Activated CD4-positive, alpha-beta T cell treated with anti-CD3 and anti-CD28 coated beads, Interleukin-2, amount 50 U/mL, for 48 hours (primary cell): ENCODE data around the gene GTF2A1.

Experiments
- DNase-seq, 2 experiments: peaks; one replicate each; pipeline ENCODE4 v3.0.0-alpha.2; 2020

GTF2A1 gene

GRCh38 chr14:81172881-81173280, 47.9 kb downstream of the GTF2A1 start:
- no peak for DNase-seq

DNA sequence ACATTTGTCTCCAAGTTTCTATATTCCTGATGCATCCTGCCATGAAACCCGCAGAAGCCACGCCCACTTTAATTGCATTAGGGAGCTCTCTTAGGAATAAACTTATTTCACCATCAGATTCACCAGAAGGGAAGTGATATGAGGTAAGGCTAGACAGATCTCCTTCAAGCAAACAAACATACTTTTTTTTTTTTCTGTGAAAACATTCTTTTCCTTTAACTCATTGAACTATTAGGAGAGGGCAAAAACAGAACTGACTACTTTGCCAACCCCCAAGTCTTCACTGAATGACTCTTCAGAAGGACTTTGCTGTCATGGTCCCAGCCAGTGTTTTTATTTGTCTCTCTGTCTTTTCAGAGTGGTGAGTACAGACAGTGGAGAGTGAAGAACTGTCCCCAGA, 48.4 kb downstream of the GTF2A1 start:
- no peak for DNase-seq

GRCh38 chr14:81170829-81171195, 49.9 kb downstream of the GTF2A1 start:
- DNase-seq = no peak

DNA sequence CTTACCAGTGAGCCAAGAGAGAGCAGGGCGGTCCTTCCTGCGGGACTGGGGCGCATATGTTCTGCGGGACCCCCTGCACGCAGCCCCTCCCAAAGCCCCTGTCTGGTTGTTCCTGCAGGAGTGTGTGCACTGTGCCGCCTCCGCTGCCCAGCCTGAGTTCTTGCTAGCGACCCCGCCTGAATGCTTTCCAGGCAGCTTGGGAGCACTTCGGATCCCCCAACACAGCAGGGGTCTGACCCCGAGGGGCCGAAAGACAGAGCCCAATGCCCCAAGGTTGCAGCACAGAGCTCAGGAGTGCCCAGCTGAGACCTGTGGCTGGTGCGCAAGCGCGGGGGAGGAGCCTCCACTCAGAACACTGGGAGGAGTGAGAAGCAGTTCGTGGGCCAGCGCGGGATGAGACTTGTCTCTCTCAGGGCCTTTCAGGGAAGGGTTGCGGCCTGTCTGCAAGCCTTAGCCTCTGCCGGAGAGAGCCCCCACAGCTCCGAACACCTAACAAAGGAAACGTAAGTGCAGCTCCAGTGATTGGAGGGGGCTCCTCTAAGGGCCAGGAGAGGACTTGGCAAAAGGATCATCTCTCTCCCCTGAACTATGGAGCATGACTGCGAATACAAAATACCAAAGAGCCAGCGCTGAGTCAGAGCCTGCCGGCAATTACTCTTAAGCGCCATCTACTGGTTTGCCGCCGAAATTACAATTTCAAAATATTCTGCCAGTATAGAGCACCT, 50.5 kb downstream of the GTF2A1 start:
- DNase-seq = peak; percentile 88 to 92

GRCh38 chr14:81169711-81170103, 51.1 kb downstream of the GTF2A1 start:
- peak in 1 of 2 experiments; percentile 14 for DNase-seq

DNA sequence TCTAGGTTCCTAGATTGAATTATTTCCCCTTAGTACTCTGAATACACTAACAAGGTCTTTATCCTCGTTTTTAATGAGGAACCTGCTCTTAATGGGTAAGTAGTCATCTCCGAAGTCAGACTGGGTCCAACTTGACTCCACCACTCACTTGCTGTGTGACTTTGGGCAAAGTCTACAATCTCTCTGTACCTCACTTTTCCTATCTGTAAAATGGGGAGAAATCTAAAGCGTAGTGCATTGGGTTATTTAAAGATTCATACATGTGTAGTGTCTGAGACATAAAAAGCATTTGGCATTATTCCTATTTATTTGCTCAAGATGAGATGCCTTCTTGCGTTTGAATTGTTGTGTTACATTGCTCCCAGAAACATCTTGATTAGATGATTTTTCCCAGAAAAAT, 51.5 kb downstream of the GTF2A1 start:
- no peak for DNase-seq

- DNase-seq = no peak
Measured at GRCh38 chr14:81166121-81166520, 54.6 kb downstream of the GTF2A1 start.

DNA sequence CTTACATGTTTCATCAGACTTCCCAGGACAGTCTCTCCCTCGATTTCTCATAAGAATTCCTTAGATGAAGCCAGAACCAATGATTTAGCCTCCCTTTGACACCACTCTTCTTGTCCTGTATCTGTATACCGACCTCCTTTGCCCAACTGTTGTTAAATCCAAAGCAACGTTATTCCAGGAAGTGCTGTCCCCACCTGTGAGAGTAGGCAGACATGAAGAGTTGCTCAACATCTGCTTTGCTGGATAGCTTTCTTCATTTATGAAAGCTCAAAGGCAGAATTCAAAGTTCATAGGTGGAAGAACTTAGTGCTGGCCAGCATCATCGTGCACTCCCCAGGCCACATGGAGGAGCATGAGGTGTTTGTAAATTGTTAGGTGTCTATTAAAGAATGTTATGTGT, 55.6 kb downstream of the GTF2A1 start:
- no peak for DNase-seq

- peak; percentile 64 to 79 for DNase-seq
Measured at GRCh38 chr14:81164167-81164774, 56.5 kb downstream of the GTF2A1 start.

DNA sequence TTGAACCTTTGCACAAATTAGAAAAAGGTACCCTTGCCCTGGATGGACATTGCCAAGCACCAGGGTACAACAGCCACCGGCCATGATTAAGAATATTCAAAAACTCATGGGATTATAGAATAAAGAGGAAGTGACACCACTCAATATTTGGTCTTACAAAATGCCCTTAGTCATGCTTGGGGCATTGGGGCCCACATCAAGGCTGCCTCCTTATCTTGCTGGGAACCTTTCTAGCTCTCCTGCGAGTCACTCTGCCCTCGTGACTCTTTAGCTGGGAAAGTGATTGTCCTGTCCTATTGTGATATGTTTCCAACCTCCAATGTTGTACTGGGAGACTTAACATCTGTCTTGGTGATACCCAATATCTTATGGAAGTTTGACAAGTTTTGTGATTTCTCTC, 57.8 kb downstream of the GTF2A1 start:
- DNase-seq = no peak

DNA sequence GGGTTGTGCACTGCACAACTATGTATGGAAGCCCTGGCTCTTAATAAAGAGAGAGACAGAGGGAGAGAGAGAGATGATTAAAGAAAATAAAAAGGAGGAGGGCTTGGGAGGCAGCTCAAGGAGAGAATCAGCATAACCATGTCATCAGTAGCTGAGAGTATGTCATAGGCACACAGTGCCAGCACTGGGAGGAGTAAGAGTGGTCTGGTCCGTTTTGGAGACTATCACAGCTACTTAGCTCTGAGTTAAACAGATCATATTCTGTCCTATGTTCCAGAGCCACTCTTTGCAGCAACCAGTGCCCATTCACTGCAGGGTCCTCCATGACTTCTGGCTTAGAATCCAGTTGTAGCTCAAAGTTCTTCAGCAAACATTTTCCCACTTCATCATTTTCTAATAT, 59.0 kb downstream of the GTF2A1 start:
- no peak for DNase-seq

- DNase-seq = no peak
Measured at GRCh38 chr14:81161088-81161487, 59.7 kb downstream of the GTF2A1 start.

DNA sequence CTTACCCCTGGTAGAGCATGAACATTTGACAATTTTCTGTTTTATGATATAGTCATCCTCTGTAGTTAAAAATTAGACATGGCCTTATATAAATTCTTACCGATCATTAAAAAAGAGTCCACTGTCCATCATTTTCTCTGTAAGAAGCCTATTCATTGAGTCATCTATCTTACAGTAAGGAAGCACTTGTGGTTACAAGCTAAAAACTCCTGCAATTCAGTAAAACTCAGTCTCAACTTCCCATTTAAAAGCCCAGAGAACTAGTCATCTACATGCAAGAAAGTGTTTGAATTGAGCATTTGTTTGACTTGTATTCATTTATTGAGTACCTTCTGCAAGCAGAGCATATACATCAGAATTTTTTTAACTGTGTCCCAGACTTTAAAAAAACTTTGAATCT, 63.3 kb downstream of the GTF2A1 start:
- no peak for DNase-seq

DNA sequence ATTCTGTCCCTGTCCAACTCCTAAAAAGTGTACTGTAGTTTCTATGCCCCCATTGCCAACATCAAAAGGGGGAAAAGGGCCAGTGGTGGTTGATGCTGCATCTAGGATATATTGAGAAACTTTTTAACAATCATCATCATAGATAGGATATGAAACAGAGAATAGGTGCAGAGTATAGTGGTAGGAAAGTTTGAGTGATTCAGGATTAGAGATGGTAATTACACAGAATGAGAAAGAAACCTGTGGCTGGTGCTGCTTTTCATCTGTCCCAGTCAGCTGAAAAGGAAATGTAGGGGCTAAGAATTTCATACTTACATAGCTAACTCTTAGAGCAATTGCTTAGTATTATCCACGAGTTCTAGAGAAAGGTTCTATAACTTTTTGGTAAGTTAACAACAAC, 67.6 kb downstream of the GTF2A1 start:
- DNase-seq = no peak

GRCh38 chr14:81148635-81149034, 72.1 kb downstream of the GTF2A1 start:
- no peak for DNase-seq

DNA sequence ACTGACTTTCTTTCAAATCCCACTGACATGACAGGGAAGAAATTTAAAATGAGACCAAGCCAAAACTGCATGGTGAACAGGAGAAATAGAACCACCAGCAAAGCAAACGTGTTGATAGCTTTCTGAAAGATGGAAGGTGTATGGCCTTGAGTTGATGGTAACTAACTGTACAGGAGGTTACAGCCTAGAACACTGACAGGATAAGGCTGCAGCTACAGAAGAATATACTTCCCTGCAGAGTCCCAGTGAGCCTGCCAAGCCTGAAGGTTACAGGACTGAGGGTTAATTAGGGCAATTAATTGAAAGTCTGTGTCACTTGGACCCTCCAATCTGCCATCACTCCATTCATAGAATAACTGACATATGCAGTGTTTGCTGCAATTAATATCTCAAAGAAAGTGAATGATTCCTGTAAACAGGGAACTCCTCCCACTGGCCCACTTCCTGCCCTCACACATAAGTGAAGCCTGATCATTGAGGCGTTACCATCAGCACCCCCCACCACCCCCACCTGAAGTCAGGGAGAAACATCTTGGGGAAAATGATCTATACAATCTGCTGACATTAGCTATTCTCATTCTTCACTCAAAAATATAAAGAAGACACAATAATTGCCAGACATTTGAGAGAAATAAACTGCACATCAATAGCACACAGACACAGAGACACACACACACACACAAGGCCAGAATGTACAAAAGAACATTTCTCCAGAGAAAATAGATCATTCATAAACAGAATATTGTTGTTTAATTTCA, 73.4 kb downstream of the GTF2A1 start:
- DNase-seq = no peak

DNA sequence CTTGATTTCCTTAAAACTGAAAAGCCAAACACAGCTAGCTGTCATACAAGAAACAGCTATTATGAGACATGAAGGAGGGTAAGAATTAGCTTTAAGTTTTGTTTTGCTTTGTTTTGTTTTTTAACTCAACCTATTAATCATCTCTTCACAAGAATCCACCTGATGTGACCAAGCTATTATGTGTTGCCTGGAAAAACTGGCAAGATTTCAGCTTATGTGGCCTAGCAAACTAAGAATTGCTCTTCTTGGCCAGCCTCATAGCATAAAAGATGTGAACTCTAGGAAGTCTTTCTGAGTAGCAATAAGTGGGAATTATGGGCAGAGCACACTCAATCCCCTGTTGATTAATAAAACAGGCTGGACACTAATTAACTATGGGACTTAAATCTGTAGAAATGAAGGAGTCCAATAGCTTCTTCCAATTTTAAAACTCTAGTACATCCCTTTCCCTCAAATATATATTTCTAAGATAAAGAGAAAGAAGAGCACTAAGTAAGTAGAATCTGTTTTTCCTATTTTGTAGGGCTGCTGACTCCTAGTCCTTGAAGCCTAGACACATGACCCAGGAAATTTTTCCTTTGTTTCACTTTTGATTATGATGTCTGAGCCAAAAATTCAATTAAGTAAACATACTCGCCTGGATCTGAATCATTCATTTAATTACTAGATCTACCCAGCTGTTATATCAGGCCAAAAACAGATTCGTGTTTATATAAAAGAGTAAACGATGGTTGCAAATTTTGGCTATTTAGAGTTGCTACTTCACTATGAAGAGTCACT, 75.7 kb downstream of the GTF2A1 start:
- no peak for DNase-seq

DNA sequence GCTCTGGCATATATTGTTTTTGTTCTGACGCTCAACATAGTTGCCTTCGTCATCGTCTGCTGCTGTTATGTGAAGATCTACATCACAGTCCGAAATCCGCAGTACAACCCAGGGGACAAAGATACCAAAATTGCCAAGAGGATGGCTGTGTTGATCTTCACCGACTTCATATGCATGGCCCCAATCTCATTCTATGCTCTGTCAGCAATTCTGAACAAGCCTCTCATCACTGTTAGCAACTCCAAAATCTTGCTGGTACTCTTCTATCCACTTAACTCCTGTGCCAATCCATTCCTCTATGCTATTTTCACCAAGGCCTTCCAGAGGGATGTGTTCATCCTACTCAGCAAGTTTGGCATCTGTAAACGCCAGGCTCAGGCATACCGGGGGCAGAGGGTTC, 77.0 kb downstream of the GTF2A1 start:
- no peak for DNase-seq

DNA sequence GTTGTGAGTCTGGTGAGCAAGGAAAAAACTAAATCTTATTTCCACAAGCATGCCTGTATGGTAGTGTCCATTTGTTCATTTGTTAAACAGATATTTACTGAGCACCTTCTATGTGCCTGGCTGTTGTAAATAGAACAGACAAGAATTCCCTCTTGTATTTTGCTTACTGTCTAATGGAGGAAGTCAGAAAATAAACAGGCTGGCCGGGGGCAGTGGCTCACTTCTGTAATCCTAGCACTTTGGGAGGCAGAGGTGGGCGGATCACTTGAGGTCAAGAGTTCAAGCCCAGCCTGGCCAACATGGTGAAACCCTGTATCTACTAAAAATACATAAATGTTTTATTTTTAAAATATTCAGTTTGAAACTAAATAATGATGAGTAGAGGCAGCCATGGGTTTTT, 79.3 kb downstream of the GTF2A1 start:
- no peak for DNase-seq

GRCh38 chr14:81138429-81138828, 82.3 kb downstream of the GTF2A1 start:
- no peak for DNase-seq

- DNase-seq = no peak
Measured at GRCh38 chr14:81137316-81137715, 83.4 kb downstream of the GTF2A1 start.

- no peak for DNase-seq
Measured at GRCh38 chr14:81133400-81133799, 87.4 kb downstream of the GTF2A1 start.

DNA sequence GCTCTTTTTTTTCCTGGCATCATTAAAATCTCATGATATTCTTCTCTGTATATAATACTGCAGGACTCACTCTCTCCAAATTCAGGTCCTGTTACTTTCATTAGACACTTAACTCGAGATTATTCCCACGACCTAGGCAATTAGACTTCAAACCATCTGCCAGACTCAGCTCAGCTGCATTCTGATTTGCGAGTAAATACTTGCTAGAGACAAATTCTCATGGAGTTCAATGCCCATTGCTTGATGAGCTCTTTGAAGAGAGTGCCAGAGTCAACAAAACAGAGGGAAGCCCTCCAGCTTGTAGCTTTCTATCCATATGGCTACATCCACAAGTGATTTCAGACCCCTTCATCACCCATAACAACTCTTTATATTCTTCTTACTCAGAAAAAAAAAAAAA, 88.3 kb downstream of the GTF2A1 start:
- DNase-seq = no peak
